Caco-2 (cell line): Measurements from ENCODE around the gene GADL1. TPM values are rescaled to one million over a fixed set of nuclear protein-coding genes. Genes with fewer than 3 reads are reported as not detected.

Source experiments
- BruUV-seq: library from RNA; stranded (reverse); fragments of 400-500 nt; replicated peaks from 2 replicates; lab custom pipeline; 2021; lab: Mats Ljungman, UMichigan
- CTCF ChIA-PET: fragments of 300-600 bp; sonication (Branson Sonifier 250); formaldehyde crosslinking; loops from one replicate; lab custom pipeline; 2022; ENCODE audit warnings: antibody characterized with exemption; lab: Charles Lee
- POLR2A ChIA-PET: fragments of 300-600 bp; sonication (Branson Sonifier 250); formaldehyde crosslinking; loops from one replicate; lab custom pipeline; 2022; ENCODE audit warnings: antibody characterized with exemption; lab: Charles Lee
- DNase-seq, 2 experiments: peaks; one replicate each; pipeline versions ENCODE4 v3.0.0 to v3.0.0-alpha.2; 2020 to 2022
- H3K27me3 ChIP-seq: replicated peaks from 2 replicates; pipeline ENCODE4 v1.6.0; 2011; ENCODE audit warnings: low read length; ENCODE audit not compliant: control insufficient read depth, insufficient read depth
- H3K36me3 ChIP-seq: 2 replicates; pipeline ENCODE4 v1.5.1; 2011; ENCODE audit warnings: low read length; ENCODE audit not compliant: control insufficient read depth, insufficient read depth
- H3K4me1 ChIP-seq: fragments of 250-450 bp; sonication (Bioruptor Pico); 2 replicates; pipeline ENCODE4 v1.5.1; 2020; ENCODE audit warnings: mild to moderate bottlenecking
- H3K4me3 ChIP-seq: 2 replicates; pipeline ENCODE4 v1.5.1; 2011; ENCODE audit warnings: low read depth, mild to moderate bottlenecking, control low read depth, low read length
- H3K9me3 ChIP-seq: fragments of 250-450 bp; sonication (Bioruptor Pico); 2 replicates; pipeline ENCODE4 v1.5.1; 2020; ENCODE audit warnings: mild to moderate bottlenecking, moderate library complexity
- H3K27ac Mint-ChIP-seq: one replicate; pipeline ENCODE4 v1.8.0; 2022; ENCODE audit warnings: mixed read lengths; ENCODE audit not compliant: unreplicated experiment
- H3K27me3 Mint-ChIP-seq: one replicate; pipeline ENCODE4 v1.8.0; 2022; ENCODE audit warnings: mixed read lengths; ENCODE audit not compliant: insufficient read depth, unreplicated experiment
- H3K36me3 Mint-ChIP-seq: one replicate; pipeline ENCODE4 v1.8.0; 2022; ENCODE audit warnings: mild to moderate bottlenecking, mixed read lengths; ENCODE audit not compliant: insufficient read depth, unreplicated experiment
- H3K4me1 Mint-ChIP-seq: one replicate; pipeline ENCODE4 v1.8.0; 2022; ENCODE audit warnings: low read depth, mixed read lengths; ENCODE audit not compliant: unreplicated experiment
- H3K4me3 Mint-ChIP-seq: one replicate; pipeline ENCODE4 v1.8.0; 2022; ENCODE audit warnings: mild to moderate bottlenecking, moderate library complexity, mixed read lengths; ENCODE audit not compliant: unreplicated experiment
- H3K9me3 Mint-ChIP-seq: one replicate; pipeline ENCODE4 v1.8.0; 2022; ENCODE audit warnings: mixed read lengths; ENCODE audit not compliant: unreplicated experiment
- intact Hi-C: fragments of 100-400 bp; cut with micrococcal nuclease; formaldehyde crosslinking; loops from one replicate; pipeline ENCODE4 v1.10.0; 2022; ENCODE audit not compliant: unreplicated experiment
- total RNA-seq: library from RNA; stranded (reverse); gene quantifications from 2 replicates; pipeline ENCODE4 v1.2.3, GENCODE V29; 2022
- TF ChIP-seq, protein P1 (sequence below), 2 experiments: fragments of 200-600 bp in 1 of 2; IDR thresholded peaks; 1 replicate in 1 of 2; 2 replicates in 1 of 2; pipeline versions ENCODE4 v1.5.1 to v1.8.0; 2011 to 2022; ENCODE audit warnings: antibody characterized with exemption in 1 of 2, control low read depth in 1 of 2, inconsistent platforms in 1 of 2, low read depth in 1 of 2, low read length in 1 of 2, mild to moderate bottlenecking in 1 of 2, moderate library complexity in 1 of 2; ENCODE audit not compliant: insufficient read depth in 1 of 2, severe bottlenecking in 1 of 2, unreplicated experiment in 1 of 2

Gene GADL1
- total RNA-seq, 1 experiment from 2014 or later = 6.2 TPM

DNA sequence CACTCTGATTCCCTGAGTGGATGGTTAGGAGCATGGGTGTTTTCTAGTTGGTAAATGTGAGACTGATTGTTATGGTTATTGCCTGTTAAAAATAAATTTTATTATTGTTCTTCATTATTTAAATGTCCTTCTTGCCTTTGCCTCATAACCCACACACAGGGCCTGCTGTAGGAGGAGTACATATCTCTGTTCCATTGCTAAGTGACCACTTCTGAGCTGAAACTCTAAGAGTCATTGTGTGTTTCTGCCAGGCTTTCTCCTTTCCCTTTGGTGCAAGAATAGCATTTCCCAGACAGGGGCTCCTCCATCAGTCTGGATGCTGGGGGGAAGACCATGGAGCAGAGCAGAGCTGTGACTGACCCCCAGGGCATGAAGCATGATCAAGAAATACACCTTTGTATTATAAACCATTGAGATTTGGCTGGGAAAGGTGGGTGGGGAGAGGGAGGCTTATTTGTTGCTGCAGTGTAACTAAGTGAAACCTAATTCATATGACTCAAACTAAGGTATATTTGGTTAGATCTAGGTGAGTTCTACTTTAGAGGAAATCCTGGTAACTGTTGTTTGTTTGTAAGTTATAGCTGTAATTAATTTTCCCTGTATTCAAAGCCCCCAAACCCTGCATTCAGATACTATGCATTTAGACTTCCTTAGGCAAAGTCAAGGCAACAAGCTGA lies 150.7 kb downstream of the GADL1 start:
- H3K36me3 ChIP-seq = no peaks in the 10 kb centered on the region
- Mint-ChIP-seq H3K27ac (no peak overlapping the region), H3K9me3 (no peaks in the 10 kb centered on the region), H3K36me3 (no peaks in the 10 kb centered on the region), H3K27me3 (no peaks in the 10 kb centered on the region), H3K4me3 (no peak overlapping the region), H3K4me1 (peaks cover 6% of the 10 kb centered on the region)
- BruUV-seq = no TSS peak
- ChIA-PET CTCF (no interaction called here), POLR2A (no interaction called here)
- H3K27me3 ChIP-seq = no peaks in the 10 kb centered on the region
- no peaks in the 10 kb centered on the region for H3K9me3 ChIP-seq
- intact Hi-C loops = no loop called here
- no peak for DNase-seq
- H3K4me3 ChIP-seq = no peak overlapping the region
- no peaks in the 10 kb centered on the region for H3K4me1 ChIP-seq
- TF ChIP-seq, protein P1, sequence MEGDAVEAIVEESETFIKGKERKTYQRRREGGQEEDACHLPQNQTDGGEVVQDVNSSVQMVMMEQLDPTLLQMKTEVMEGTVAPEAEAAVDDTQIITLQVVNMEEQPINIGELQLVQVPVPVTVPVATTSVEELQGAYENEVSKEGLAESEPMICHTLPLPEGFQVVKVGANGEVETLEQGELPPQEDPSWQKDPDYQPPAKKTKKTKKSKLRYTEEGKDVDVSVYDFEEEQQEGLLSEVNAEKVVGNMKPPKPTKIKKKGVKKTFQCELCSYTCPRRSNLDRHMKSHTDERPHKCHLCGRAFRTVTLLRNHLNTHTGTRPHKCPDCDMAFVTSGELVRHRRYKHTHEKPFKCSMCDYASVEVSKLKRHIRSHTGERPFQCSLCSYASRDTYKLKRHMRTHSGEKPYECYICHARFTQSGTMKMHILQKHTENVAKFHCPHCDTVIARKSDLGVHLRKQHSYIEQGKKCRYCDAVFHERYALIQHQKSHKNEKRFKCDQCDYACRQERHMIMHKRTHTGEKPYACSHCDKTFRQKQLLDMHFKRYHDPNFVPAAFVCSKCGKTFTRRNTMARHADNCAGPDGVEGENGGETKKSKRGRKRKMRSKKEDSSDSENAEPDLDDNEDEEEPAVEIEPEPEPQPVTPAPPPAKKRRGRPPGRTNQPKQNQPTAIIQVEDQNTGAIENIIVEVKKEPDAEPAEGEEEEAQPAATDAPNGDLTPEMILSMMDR (IDR thresholded peaks at IDR 0.05; ENCODE audit: insufficient read depth in 1 of 2, low read depth in 1 of 2, low read length in 1 of 2, severe bottlenecking in 1 of 2, unreplicated experiment in 1 of 2) = no peak

GRCh38 chr3:30742796-30743619 lies 151.5 kb downstream of the GADL1 start:
- no peaks in the 10 kb centered on the region for H3K9me3 ChIP-seq
- H3K4me3 ChIP-seq = no peak overlapping the region
- Mint-ChIP-seq H3K4me3 (no peak overlapping the region), H3K27ac (no peak overlapping the region), H3K36me3 (no peaks in the 10 kb centered on the region), H3K4me1 (peaks cover 4% of the 10 kb centered on the region), H3K27me3 (no peaks in the 10 kb centered on the region), H3K9me3 (no peaks in the 10 kb centered on the region)
- H3K36me3 ChIP-seq = no peaks in the 10 kb centered on the region
- DNase-seq = no peak
- intact Hi-C loops = no loop called here
- ChIA-PET CTCF (no interaction called here), POLR2A (no interaction called here)
- TF ChIP-seq, protein P1 (IDR thresholded peaks at IDR 0.05; ENCODE audit: insufficient read depth in 1 of 2, low read depth in 1 of 2, low read length in 1 of 2, severe bottlenecking in 1 of 2, unreplicated experiment in 1 of 2) = no peak
- BruUV-seq = no TSS peak
- no peaks in the 10 kb centered on the region for H3K4me1 ChIP-seq
- H3K27me3 ChIP-seq = no peaks in the 10 kb centered on the region

DNA sequence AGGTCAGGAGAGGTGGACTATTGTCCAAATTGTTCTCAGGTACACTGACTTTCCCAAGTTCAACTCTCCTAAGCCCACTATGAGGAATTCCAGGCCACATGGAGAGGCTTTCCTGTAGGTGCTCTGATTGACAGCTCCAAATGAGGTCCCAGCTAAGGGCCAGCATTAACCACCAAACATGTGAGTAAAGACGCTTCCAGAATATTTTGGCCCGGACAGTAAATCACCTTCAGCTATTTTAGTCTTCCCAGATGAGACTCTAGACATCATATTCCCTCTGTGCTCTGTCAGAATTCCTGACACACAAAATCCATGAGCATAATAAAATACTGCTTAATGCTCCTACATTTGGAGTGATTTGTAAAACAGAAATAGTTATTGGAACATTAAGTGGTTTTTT lies 152.6 kb downstream of the GADL1 start:
- H3K4me1 Mint-ChIP-seq = no peaks in the 10 kb centered on the region
- intact Hi-C loops = no loop called here
- no peaks in the 10 kb centered on the region for H3K27me3 ChIP-seq
- ChIA-PET POLR2A (no interaction called here), CTCF (no interaction called here)
- no peak for DNase-seq
- no peak overlapping the region for H3K4me3 Mint-ChIP-seq
- no peak overlapping the region for H3K27ac Mint-ChIP-seq
- no peaks in the 10 kb centered on the region for H3K4me1 ChIP-seq
- H3K36me3 Mint-ChIP-seq = no peaks in the 10 kb centered on the region
- no peaks in the 10 kb centered on the region for H3K36me3 ChIP-seq
- TF ChIP-seq, protein P1 (IDR thresholded peaks at IDR 0.05; ENCODE audit: insufficient read depth in 1 of 2, low read depth in 1 of 2, low read length in 1 of 2, severe bottlenecking in 1 of 2, unreplicated experiment in 1 of 2) = no peak
- no TSS peak for BruUV-seq
- no peaks in the 10 kb centered on the region for H3K27me3 Mint-ChIP-seq
- no peak overlapping the region for H3K4me3 ChIP-seq
- no peaks in the 10 kb centered on the region for H3K9me3 Mint-ChIP-seq
- no peaks in the 10 kb centered on the region for H3K9me3 ChIP-seq
